ENCODE results near the gene KLHDC8B. TPM values are rescaled to one million over a fixed set of nuclear protein-coding genes. Genes with fewer than 3 reads are reported as not detected.

Gene KLHDC8B
- total and polyA plus RNA-seq, 10 of the 15 experiments (the other 5 are each of a cell fraction or from before 2014, with no cell fraction given): 0.31 to 1.5 (median 0.85) TPM; not detected in 1

DNA sequence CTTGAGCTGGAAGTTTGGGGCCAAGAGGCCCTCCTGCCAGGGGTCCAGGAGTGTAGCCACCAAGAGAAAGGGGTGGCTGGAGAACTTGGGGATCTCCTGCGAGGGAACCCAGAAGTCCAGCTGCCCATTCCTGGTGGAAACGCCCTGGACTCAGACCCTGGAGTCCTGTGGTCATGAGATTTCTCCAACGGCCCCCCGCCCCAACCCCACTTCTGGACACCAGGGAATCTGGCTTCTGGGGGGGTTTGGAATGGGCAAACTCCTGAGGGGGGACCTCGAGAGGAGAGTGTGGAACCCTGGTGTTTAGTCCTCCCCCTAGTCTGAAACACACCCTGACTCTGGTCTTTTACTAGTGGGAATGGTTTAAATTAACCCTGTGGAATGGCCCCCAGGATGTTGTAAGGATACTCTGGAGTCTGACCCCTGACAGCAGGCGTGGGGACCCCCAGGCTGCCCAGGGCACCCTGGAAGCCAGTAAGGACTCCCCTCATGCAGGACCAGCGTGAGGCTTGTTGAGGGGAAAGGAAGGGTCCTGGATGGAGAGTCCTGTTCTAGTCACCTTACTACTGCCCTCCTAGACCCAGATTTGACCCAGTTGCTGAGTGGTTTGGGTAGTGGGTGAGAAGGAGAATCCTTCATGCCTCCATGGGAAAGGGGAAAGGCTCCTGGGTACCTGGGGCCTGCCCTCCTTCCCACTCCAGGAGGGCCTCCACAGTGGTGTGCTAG lies 540 bp downstream of the KLHDC8B start (continued):
- TF ChIP-seq IKZF2 (IDR thresholded peaks at IDR 0.05): no peak
- TF ChIP-seq MYB (IDR thresholded peaks at IDR 0.05; ENCODE audit: borderline replicate concordance, low read depth, low read length): no peak
- no peak for TF ChIP-seq CHD1 (IDR thresholded peaks at IDR 0.05; ENCODE audit: low read depth, low read length)

DNA sequence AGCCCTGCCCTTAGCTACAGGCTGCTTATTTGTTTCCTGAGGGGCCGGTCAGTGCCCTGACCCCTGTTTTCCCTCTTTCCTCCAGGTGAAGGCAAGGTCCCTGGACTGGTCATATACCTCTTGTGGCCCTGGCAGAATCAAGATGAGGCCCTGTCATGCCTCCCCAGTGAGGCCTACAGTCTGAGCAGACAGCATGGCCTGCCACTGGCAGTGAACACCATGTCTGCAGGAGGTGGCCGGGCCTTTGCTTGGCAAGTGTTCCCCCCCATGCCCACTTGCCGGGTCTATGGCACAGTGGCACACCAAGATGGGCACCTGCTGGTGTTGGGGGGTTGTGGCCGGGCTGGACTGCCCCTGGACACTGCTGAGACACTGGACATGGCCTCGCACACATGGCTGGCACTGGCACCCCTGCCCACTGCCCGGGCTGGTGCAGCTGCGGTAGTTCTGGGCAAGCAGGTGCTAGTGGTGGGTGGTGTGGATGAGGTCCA lies 1.2 kb downstream of the KLHDC8B start:
- no peaks in the 10 kb centered on the region for H4K20me1 ChIP-seq (ENCODE audit: control insufficient read depth, insufficient read depth)
- RAD21 ChIA-PET (ENCODE audit: unreplicated experiment): interaction anchor here (1.3 kb wide), 2 partner anchors 167 to 277 kb away, joined by 3 read pairs; partner anchors contain the start of gene USP4
- no peak overlapping the region for H3K27ac ChIP-seq (ENCODE audit: control insufficient read depth, insufficient read depth)
- ATAC-seq (no peak), DNase-seq (ENCODE audit: low read depth, low spot score) (no peak), FAIRE-seq (no peak)
- no peaks in the 10 kb centered on the region for H3K36me3 ChIP-seq (ENCODE audit: control insufficient read depth in 2 of 2, insufficient read depth in 2 of 2, low read length in 1 of 2)
- intact Hi-C loops (cut with micrococcal nuclease; ENCODE audit: unreplicated experiment) (no loop called here), in situ Hi-C loops (cut with MboI) (no loop called here)
- SMC1A ChIA-PET (ENCODE audit: uncharacterized antibody, unreplicated experiment): no interaction called here
- H3K27me3 ChIP-seq (replicated peaks in 1 of 2; ENCODE audit: control insufficient read depth in 2 of 2, insufficient read depth in 2 of 2, low read length in 1 of 2): no peaks in the 10 kb centered on the region
- H3K4me3 ChIP-seq: no peak overlapping the region
- CTCF ChIA-PET: interaction anchor here (5.9 kb wide), 1 partner anchor 277 kb away, joined by 59 read pairs; no protein-coding TSS in a partner anchor
- POLR2A ChIA-PET: no interaction called here
- no peak overlapping the region for H3K4me2 ChIP-seq (ENCODE audit: control insufficient read depth, insufficient read depth)
- no peak overlapping the region for H2AFZ ChIP-seq (ENCODE audit: control insufficient read depth, low read depth, low read length)
- BruUV-seq (replicated peaks): no TSS peak
- no peaks in the 10 kb centered on the region for H3K4me1 ChIP-seq (ENCODE audit: control insufficient read depth, insufficient read depth, low read length)
- no peaks in the 10 kb centered on the region for H3K79me2 ChIP-seq (ENCODE audit: control insufficient read depth, insufficient read depth, low read length)
- no peak overlapping the region for H3K9ac ChIP-seq (ENCODE audit: control insufficient read depth, insufficient read depth, low read length)
- WGBS (ENCODE audit: insufficient coverage, insufficient replicate concordance, low lambda C conversion rate, missing lambda C conversion rate): 74% methylated on average over 7 of the region's 7 CpGs
- no peaks in the 10 kb centered on the region; the same call in 2 of the 3 replicates for H3K9me3 ChIP-seq (replicated peaks; ENCODE audit: control insufficient read depth, insufficient read depth, low read length)
- TF ChIP-seq STAT3 (IDR thresholded peaks at IDR 0.05; ENCODE audit: low read depth, low read length) (no peak), SMAD1 (IDR thresholded peaks at IDR 0.05; ENCODE audit: low read depth, partially characterized antibody) (no peak), IKZF1 (conservative IDR thresholded peaks at IDR 0.05) (no peak), HCFC1 (IDR thresholded peaks at IDR 0.05; ENCODE audit: low read length) (no peak), KDM1A (IDR thresholded peaks at IDR 0.05; ENCODE audit: borderline replicate concordance) (no peak), FOXK2 (IDR thresholded peaks at IDR 0.05) (no peak), YY1 (IDR thresholded peaks at IDR 0.05; ENCODE audit: low read depth, low read length) (no peak), CREB1 (IDR thresholded peaks at IDR 0.05; ENCODE audit: low read depth) (no peak), NR2C2 (IDR thresholded peaks at IDR 0.05; ENCODE audit: borderline replicate concordance, control insufficient read depth, insufficient read length, low read depth) (no peak), MTA2 (IDR thresholded peaks at IDR 0.05; ENCODE audit: low read depth) (no peak), PAX8 (IDR thresholded peaks at IDR 0.05) (no peak)
- TF ChIP-seq, protein P1, sequence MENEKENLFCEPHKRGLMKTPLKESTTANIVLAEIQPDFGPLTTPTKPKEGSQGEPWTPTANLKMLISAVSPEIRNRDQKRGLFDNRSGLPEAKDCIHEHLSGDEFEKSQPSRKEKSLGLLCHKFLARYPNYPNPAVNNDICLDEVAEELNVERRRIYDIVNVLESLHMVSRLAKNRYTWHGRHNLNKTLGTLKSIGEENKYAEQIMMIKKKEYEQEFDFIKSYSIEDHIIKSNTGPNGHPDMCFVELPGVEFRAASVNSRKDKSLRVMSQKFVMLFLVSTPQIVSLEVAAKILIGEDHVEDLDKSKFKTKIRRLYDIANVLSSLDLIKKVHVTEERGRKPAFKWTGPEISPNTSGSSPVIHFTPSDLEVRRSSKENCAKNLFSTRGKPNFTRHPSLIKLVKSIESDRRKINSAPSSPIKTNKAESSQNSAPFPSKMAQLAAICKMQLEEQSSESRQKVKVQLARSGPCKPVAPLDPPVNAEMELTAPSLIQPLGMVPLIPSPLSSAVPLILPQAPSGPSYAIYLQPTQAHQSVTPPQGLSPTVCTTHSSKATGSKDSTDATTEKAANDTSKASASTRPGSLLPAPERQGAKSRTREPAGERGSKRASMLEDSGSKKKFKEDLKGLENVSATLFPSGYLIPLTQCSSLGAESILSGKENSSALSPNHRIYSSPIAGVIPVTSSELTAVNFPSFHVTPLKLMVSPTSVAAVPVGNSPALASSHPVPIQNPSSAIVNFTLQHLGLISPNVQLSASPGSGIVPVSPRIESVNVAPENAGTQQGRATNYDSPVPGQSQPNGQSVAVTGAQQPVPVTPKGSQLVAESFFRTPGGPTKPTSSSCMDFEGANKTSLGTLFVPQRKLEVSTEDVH (IDR thresholded peaks at IDR 0.05; ENCODE audit: low read depth, partially characterized antibody): no peak
- TF ChIP-seq, protein P2, sequence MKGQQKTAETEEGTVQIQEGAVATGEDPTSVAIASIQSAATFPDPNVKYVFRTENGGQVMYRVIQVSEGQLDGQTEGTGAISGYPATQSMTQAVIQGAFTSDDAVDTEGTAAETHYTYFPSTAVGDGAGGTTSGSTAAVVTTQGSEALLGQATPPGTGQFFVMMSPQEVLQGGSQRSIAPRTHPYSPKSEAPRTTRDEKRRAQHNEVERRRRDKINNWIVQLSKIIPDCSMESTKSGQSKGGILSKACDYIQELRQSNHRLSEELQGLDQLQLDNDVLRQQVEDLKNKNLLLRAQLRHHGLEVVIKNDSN (IDR thresholded peaks at IDR 0.05; ENCODE audit: borderline replicate concordance, extremely low read length, insufficient read depth, low read depth, low read length): no peak
- TF ChIP-seq, protein P3, sequence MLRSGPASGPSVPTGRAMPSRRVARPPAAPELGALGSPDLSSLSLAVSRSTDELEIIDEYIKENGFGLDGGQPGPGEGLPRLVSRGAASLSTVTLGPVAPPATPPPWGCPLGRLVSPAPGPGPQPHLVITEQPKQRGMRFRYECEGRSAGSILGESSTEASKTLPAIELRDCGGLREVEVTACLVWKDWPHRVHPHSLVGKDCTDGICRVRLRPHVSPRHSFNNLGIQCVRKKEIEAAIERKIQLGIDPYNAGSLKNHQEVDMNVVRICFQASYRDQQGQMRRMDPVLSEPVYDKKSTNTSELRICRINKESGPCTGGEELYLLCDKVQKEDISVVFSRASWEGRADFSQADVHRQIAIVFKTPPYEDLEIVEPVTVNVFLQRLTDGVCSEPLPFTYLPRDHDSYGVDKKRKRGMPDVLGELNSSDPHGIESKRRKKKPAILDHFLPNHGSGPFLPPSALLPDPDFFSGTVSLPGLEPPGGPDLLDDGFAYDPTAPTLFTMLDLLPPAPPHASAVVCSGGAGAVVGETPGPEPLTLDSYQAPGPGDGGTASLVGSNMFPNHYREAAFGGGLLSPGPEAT (IDR thresholded peaks at IDR 0.05; ENCODE audit: low read depth): no peak

Measured in GM12878 (cell line).